A549 (cell line): ENCODE data around the gene MAP3K5. TPM values are rescaled to one million over a fixed set of nuclear protein-coding genes. Genes with fewer than 3 reads are reported as not detected.

ENCODE experiments used
- ATAC-seq, 2 experiments: fragments of 200-7000 bp in 1 of 2; fragments of >200 bp in 1 of 2; cut with Nextera tagmentation in 1 of 2; cut with Tn5 transposase in 1 of 2; 3 replicates each; pipeline versions ENCODE4 v1.8.0 to v1.9.1; 2018 to 2020; ENCODE audit warnings: mild to moderate bottlenecking in 1 of 2, moderate library complexity in 1 of 2
- CTCF ChIA-PET: fragments of 300-600 bp; sonication (Branson Sonifier 250); formaldehyde crosslinking; extraction: SDS; loops from one replicate; lab custom pipeline; 2021; ENCODE audit warnings: antibody characterized with exemption, inconsistent platforms; lab: Yijun Ruan, JAX
- POLR2A ChIA-PET: fragments of 350-600 bp; formaldehyde crosslinking; extraction: SDS; loops from one replicate; lab custom pipeline; 2021; ENCODE audit warnings: antibody characterized with exemption, inconsistent platforms; lab: Yijun Ruan, JAX
- DNase-seq, 2 experiments: peaks; one replicate each; pipeline versions ENCODE4 v3.0.0 to v3.0.0-alpha.2; 2011 to 2016; ENCODE audit warnings: low read depth in 1 of 2, low spot score in 1 of 2
- FAIRE-seq: peaks from 2 replicates; lab custom pipeline; 2011; peaks lifted over from hg19 to GRCh38; lab: Jason Lieb, UNC
- H3K27ac ChIP-seq, 2 experiments: fragments of >200 bp; sonication (Bioruptor Twin); formaldehyde crosslinking; 3 replicates each; pipeline ENCODE4 v1.5.1; 2016 to 2017
- H3K4me1 ChIP-seq: fragments of >200 bp; sonication (Bioruptor Twin); formaldehyde crosslinking; 3 replicates; pipeline ENCODE4 v1.6.1; 2016
- H3K4me2 ChIP-seq: fragments of >200 bp; sonication (Bioruptor Twin); formaldehyde crosslinking; 3 replicates; pipeline ENCODE4 v1.6.1; 2016
- H3K4me3 ChIP-seq: fragments of >200 bp; sonication (Bioruptor Twin); formaldehyde crosslinking; 3 replicates; pipeline ENCODE4 v1.5.1; 2016
- H3K9me3 ChIP-seq: fragments of >200 bp; sonication (Bioruptor Twin); formaldehyde crosslinking; 3 replicates; pipeline ENCODE4 v1.6.1; 2016
- ATOH8 ChIP-seq: fragments of 250-450 bp; sonication (Bioruptor Pico); IDR thresholded peaks from 2 replicates; pipeline ENCODE4 v1.5.0; 2020; ENCODE audit warnings: low read depth, mild to moderate bottlenecking, moderate library complexity
- CBX2 ChIP-seq: fragments of 200-600 bp; sonication (generic); IDR thresholded peaks from 2 replicates; pipeline ENCODE4 v1.6.1; 2016; ENCODE audit warnings: low read depth, mild to moderate bottlenecking, borderline replicate concordance
- CBX8 ChIP-seq: fragments of 200-600 bp; sonication (generic); IDR thresholded peaks from 2 replicates; pipeline ENCODE4 v1.6.1; 2016
- CEBPB ChIP-seq, 2 experiments: fragments of >200 bp in 1 of 2; sonication (Bioruptor Twin) in 1 of 2; formaldehyde crosslinking in 1 of 2; IDR thresholded peaks; 2 replicates each; pipeline ENCODE4 v1.6.1; 2012 to 2016
- CHD2 ChIP-seq: fragments of 150-350 bp; IDR thresholded peaks from 2 replicates; pipeline ENCODE4 v1.6.1; 2014; ENCODE audit warnings: low read length; ENCODE audit not compliant: partially characterized antibody
- CHD4 ChIP-seq: fragments of 200-600 bp; sonication (generic); IDR thresholded peaks from 2 replicates; pipeline ENCODE4 v1.6.1; 2016; ENCODE audit warnings: antibody characterized with exemption, mild to moderate bottlenecking, borderline replicate concordance
- EP300 ChIP-seq, 2 experiments: fragments of >200 bp; sonication (Bioruptor Twin); formaldehyde crosslinking; IDR thresholded peaks; 2 replicates in 1 of 2; 3 replicates in 1 of 2; pipeline ENCODE4 v1.6.1; 2016 to 2017
- FOXS1 ChIP-seq: fragments of 250-450 bp; sonication (Bioruptor Pico); IDR thresholded peaks from 2 replicates; pipeline ENCODE4 v1.5.0; 2020; ENCODE audit warnings: mild to moderate bottlenecking, moderate library complexity
- GATA3 ChIP-seq: IDR thresholded peaks from 2 replicates; pipeline ENCODE4 v1.6.1; 2012; ENCODE audit warnings: borderline replicate concordance
- HOXA7 ChIP-seq: fragments of 250-450 bp; sonication (Bioruptor Pico); IDR thresholded peaks from 2 replicates; pipeline ENCODE4 v1.5.0; 2020; ENCODE audit warnings: mild to moderate bottlenecking, moderate library complexity
- HOXB13 ChIP-seq: fragments of 250-450 bp; sonication (Bioruptor Pico); IDR thresholded peaks from 2 replicates; pipeline ENCODE4 v1.5.0; 2020; ENCODE audit warnings: low read depth, mild to moderate bottlenecking, moderate library complexity
- MAFK ChIP-seq: fragments of 450-650 bp; IDR thresholded peaks from 2 replicates; pipeline ENCODE4 v1.6.1; 2014; ENCODE audit not compliant: partially characterized antibody
- NPAS2 ChIP-seq: fragments of 250-450 bp; sonication (Bioruptor Pico); IDR thresholded peaks from 2 replicates; pipeline ENCODE4 v1.8.0; 2022; ENCODE audit warnings: mild to moderate bottlenecking, moderate library complexity, borderline replicate concordance
- PHF8 ChIP-seq: fragments of 200-600 bp; sonication (generic); IDR thresholded peaks from 2 replicates; pipeline ENCODE4 v1.6.1; 2016; ENCODE audit warnings: low read depth, mild to moderate bottlenecking, antibody characterized with exemption, moderate library complexity, borderline replicate concordance
- POLR2AphosphoS2 ChIP-seq: conservative IDR thresholded peaks from 2 replicates; pipeline ENCODE4 v1.6.1; 2012; ENCODE audit warnings: low read length, improper control_type of control experiment, inconsistent platforms
- RARB ChIP-seq: fragments of 250-450 bp; sonication (Bioruptor Pico); IDR thresholded peaks from 2 replicates; pipeline ENCODE4 v1.8.0; 2021; ENCODE audit warnings: mild to moderate bottlenecking, moderate library complexity
- RNF2 ChIP-seq: fragments of 200-600 bp; sonication (generic); IDR thresholded peaks from 2 replicates; pipeline ENCODE4 v1.6.1; 2016; ENCODE audit warnings: low read depth, mild to moderate bottlenecking, antibody characterized with exemption, moderate library complexity, borderline replicate concordance
- TP53 ChIP-seq: fragments of 250-450 bp; sonication (Bioruptor Pico); IDR thresholded peaks from 2 replicates; pipeline ENCODE4 v1.5.0; 2021; ENCODE audit warnings: mild to moderate bottlenecking, moderate library complexity
- ZC3H11A ChIP-seq: fragments of 450-650 bp; IDR thresholded peaks from 2 replicates; pipeline ENCODE4 v1.6.1; 2014; ENCODE audit warnings: antibody characterized with exemption, mild to moderate bottlenecking
- ZNF302 ChIP-seq: fragments of 250-450 bp; sonication (Bioruptor Pico); IDR thresholded peaks from 2 replicates; pipeline ENCODE4 v1.9.0; 2021; ENCODE audit warnings: inconsistent platforms, mild to moderate bottlenecking, moderate library complexity
- ZSCAN20 ChIP-seq: fragments of 250-450 bp; sonication (Bioruptor Pico); IDR thresholded peaks from 2 replicates; pipeline ENCODE4 v1.8.0; 2022; ENCODE audit warnings: mild to moderate bottlenecking, moderate library complexity
- WGBS: methylation state at CpG from one replicate; pipeline ENCODE4 v1.1.6; 2017; ENCODE audit errors: missing lambda C conversion rate; 5-methylcytosine and 5-hydroxymethylcytosine counted together
- polyA plus RNA-seq, 4 experiments: library from polyadenylated mRNA; depleted of rRNA in 3 of 4; stranded (reverse); fragments of >200 nt; fragmentation: RNase III in 1 of 4; extraction: RNeasy Plus Mini Kit Qiagen cat#74134 plus additional on column Dnase treatment in 1 of 4; gene quantifications; 2 replicates in 3 of 4; 3 replicates in 1 of 4; pipeline ENCODE4 v1.2.3, GENCODE V29; 2011 to 2017
- TF ChIP-seq, protein P1 (sequence below): fragments of 450-650 bp; IDR thresholded peaks from 2 replicates; pipeline ENCODE4 v1.6.1; 2014; ENCODE audit warnings: antibody characterized with exemption
- TF ChIP-seq, protein P2 (sequence below): IDR thresholded peaks from 2 replicates; pipeline ENCODE4 v1.6.1; 2012
- TF ChIP-seq, protein P3 (sequence below): fragments of 200-600 bp; sonication (generic); IDR thresholded peaks from 2 replicates; pipeline ENCODE4 v1.6.1; 2016; ENCODE audit warnings: antibody characterized with exemption, mild to moderate bottlenecking, moderate library complexity

The MAP3K5 gene
- polyA plus RNA-seq, 2 of the 4 experiments (the other 2 are of a cell fraction): 2.1 to 4.1 TPM

DNA sequence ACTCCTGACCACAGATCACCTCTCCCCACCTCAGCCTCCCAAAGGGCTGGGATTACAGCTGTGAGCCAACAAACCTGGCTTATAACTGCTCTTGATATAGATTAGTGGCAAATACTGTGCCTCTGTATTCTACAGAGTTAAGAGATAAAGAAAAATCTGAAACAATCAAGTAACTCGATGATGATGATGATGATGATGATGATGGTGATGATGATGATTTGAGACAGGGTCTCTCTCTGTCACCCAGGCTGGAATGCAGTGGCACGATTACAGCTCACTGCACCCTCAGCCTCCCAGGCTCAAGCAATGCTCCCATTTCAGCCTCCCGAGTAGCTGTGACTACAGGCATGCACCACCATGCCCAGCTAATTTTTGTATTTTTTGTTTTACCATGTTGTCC, 175.8 kb downstream of the MAP3K5 start:
- no peak for TF ChIP-seq RNF2
- no peak for TF ChIP-seq ZC3H11A
- no peak for TF ChIP-seq CBX8
- TF ChIP-seq CHD2: no peak
- TF ChIP-seq, all 56 proteins: peak for 0
- CTCF ChIA-PET: interaction anchor here (1.0 to 1.6 kb wide), 2 partner anchors 28 to 191 kb away, joined by 3 to 8 read pairs; no protein-coding TSS in a partner anchor
- Histone ChIP-seq H3K4me3 (no peak overlapping the region), H3K4me2 (no peak overlapping the region), H3K4me1 (peaks cover 15% of the 10 kb centered on the region), H3K27ac (no peak overlapping the region), H3K9me3 (no peaks in the 10 kb centered on the region)
- WGBS: 98% methylated on average over 3 of the region's 3 CpGs
- FAIRE-seq (no peak), ATAC-seq (no peak), DNase-seq (no peak)
- POLR2A ChIA-PET: no interaction called here

- 76% methylated on average over 2 of the region's 2 CpGs for WGBS
- no peak overlapping the region for H3K4me3 ChIP-seq
- no peak for TF ChIP-seq CEBPB (IDR thresholded peaks at IDR 0.05)
- no peak for TF ChIP-seq PHF8
- TF ChIP-seq, protein P1, sequence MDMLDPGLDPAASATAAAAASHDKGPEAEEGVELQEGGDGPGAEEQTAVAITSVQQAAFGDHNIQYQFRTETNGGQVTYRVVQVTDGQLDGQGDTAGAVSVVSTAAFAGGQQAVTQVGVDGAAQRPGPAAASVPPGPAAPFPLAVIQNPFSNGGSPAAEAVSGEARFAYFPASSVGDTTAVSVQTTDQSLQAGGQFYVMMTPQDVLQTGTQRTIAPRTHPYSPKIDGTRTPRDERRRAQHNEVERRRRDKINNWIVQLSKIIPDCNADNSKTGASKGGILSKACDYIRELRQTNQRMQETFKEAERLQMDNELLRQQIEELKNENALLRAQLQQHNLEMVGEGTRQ: no peak
- no peak for TF ChIP-seq ZNF302 (CRISPR knock-in tag)
- no peak for TF ChIP-seq TP53 (CRISPR knock-in tag)
- no peak for TF ChIP-seq MAFK
- no peak for TF ChIP-seq HOXA7
- TF ChIP-seq ATOH8 (CRISPR knock-in tag): no peak
- TF ChIP-seq, protein P2, sequence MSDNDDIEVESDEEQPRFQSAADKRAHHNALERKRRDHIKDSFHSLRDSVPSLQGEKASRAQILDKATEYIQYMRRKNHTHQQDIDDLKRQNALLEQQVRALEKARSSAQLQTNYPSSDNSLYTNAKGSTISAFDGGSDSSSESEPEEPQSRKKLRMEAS: no peak
- TF ChIP-seq RARB (CRISPR knock-in tag): no peak
- TF ChIP-seq HOXB13: no peak
- no peak for TF ChIP-seq EP300 (IDR thresholded peaks at IDR 0.05)
- TF ChIP-seq FOXS1 (CRISPR knock-in tag): no peak
- TF ChIP-seq ZSCAN20 (CRISPR knock-in tag): no peak
- TF ChIP-seq NPAS2 (CRISPR knock-in tag): no peak
- TF ChIP-seq POLR2AphosphoS2: no peak
- TF ChIP-seq, protein P3, sequence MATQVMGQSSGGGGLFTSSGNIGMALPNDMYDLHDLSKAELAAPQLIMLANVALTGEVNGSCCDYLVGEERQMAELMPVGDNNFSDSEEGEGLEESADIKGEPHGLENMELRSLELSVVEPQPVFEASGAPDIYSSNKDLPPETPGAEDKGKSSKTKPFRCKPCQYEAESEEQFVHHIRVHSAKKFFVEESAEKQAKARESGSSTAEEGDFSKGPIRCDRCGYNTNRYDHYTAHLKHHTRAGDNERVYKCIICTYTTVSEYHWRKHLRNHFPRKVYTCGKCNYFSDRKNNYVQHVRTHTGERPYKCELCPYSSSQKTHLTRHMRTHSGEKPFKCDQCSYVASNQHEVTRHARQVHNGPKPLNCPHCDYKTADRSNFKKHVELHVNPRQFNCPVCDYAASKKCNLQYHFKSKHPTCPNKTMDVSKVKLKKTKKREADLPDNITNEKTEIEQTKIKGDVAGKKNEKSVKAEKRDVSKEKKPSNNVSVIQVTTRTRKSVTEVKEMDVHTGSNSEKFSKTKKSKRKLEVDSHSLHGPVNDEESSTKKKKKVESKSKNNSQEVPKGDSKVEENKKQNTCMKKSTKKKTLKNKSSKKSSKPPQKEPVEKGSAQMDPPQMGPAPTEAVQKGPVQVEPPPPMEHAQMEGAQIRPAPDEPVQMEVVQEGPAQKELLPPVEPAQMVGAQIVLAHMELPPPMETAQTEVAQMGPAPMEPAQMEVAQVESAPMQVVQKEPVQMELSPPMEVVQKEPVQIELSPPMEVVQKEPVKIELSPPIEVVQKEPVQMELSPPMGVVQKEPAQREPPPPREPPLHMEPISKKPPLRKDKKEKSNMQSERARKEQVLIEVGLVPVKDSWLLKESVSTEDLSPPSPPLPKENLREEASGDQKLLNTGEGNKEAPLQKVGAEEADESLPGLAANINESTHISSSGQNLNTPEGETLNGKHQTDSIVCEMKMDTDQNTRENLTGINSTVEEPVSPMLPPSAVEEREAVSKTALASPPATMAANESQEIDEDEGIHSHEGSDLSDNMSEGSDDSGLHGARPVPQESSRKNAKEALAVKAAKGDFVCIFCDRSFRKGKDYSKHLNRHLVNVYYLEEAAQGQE: no peak
- TF ChIP-seq CBX2: no peak
- no peak for TF ChIP-seq GATA3
- no peak for TF ChIP-seq CHD4
- POLR2A ChIA-PET: no interaction called here
- no peak for DNase-seq
- H3K4me2 ChIP-seq: no peak overlapping the region
- no peaks in the 10 kb centered on the region for H3K9me3 ChIP-seq
- H3K4me1 ChIP-seq: peaks cover 24% of the 10 kb centered on the region
- FAIRE-seq: no peak
- CTCF ChIA-PET: interaction anchor here (1.5 kb wide), 1 partner anchor 177 kb away, joined by 5 read pairs; the partner anchor contains the start of gene MAP3K5
- ATAC-seq: no peak
- H3K27ac ChIP-seq: peak overlapping the region in 1 of 2 experiments; percentile 21; a peak in 1 of 6 replicates
Observed at GRCh38 chr6:136614994-136615393, 177.3 kb downstream of the MAP3K5 start.
